Femur (tissue), 1 donor: ENCODE results near the gene PMFBP1.
A peak's percentile ranks its signal among the peaks of the same experiment; 100 is the strongest.

ENCODE experiments used
- DNase-seq: peaks from one replicate; pipeline ENCODE4 v3.0.0-alpha.2; 2017

PMFBP1 gene, protein sequence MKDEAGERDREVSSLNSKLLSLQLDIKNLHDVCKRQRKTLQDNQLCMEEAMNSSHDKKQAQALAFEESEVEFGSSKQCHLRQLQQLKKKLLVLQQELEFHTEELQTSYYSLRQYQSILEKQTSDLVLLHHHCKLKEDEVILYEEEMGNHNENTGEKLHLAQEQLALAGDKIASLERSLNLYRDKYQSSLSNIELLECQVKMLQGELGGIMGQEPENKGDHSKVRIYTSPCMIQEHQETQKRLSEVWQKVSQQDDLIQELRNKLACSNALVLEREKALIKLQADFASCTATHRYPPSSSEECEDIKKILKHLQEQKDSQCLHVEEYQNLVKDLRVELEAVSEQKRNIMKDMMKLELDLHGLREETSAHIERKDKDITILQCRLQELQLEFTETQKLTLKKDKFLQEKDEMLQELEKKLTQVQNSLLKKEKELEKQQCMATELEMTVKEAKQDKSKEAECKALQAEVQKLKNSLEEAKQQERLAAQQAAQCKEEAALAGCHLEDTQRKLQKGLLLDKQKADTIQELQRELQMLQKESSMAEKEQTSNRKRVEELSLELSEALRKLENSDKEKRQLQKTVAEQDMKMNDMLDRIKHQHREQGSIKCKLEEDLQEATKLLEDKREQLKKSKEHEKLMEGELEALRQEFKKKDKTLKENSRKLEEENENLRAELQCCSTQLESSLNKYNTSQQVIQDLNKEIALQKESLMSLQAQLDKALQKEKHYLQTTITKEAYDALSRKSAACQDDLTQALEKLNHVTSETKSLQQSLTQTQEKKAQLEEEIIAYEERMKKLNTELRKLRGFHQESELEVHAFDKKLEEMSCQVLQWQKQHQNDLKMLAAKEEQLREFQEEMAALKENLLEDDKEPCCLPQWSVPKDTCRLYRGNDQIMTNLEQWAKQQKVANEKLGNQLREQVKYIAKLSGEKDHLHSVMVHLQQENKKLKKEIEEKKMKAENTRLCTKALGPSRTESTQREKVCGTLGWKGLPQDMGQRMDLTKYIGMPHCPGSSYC

DNA sequence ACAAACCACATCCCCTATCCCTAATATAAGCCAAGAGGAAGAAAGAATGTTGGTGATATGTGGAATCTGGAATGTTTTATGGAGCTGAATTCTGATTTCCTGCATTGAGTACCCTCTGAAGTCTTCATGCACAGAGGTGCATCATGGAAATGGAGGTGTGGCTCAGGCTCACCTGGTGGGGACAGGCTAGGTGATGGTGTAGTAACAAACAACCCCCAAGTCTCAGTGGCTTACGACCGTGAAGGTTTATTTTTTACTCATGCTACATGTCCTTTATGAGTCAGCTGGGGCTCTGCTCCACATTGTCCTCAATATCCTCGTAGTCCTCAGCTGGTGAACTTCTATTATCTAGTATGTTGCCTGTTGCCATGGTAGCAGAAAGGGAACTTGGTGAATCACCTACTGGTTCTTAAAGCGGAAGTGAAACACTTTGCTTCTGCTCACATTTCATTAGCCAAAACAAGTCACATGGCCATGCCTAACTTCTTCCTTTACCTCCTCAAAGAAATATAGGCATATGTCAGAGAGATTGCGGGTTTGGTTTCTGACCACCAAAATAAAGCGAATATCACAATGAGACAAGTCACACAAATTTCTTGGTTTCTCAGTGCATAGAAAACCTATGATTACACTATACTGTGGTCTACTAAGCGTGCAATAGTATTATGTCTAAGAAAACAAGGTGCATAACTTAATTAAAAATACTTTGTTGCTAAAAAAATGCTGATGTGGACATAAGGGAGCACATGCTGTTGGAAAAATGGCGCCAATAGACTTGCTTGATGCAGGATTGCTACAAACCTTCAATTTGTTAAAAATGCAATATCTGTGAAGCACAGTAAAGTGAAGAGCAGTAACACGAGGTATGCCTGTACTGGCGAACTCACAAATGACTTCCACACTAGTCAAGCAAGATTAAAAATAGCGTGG, at the start of gene PMFBP1:
TSS of gene PMFBP1 (minus strand) at position 51 of the 930 bp plus-strand sequence. CDS start 947 bp downstream, outside the sequence.
- no peak for DNase-seq

DNA sequence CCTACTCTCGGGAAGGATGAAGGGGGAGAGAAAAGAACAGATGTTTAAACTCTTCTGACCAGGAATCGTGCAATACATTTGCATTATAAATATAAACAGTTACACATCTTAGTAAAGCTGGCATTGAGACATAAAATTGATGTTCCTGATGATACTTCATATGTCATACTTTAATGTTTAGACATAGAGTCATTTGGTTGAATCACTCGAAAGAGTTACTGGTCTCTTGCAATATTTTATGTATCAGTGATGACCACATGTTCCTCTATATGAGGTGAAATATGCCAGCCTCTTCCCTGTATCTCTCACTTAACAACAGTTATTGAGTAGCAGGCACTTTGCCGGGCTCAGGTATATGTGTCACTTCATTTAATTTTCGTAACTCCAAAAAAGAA, 49.7 kb upstream of the PMFBP1 start:
- no peak for DNase-seq

DNA sequence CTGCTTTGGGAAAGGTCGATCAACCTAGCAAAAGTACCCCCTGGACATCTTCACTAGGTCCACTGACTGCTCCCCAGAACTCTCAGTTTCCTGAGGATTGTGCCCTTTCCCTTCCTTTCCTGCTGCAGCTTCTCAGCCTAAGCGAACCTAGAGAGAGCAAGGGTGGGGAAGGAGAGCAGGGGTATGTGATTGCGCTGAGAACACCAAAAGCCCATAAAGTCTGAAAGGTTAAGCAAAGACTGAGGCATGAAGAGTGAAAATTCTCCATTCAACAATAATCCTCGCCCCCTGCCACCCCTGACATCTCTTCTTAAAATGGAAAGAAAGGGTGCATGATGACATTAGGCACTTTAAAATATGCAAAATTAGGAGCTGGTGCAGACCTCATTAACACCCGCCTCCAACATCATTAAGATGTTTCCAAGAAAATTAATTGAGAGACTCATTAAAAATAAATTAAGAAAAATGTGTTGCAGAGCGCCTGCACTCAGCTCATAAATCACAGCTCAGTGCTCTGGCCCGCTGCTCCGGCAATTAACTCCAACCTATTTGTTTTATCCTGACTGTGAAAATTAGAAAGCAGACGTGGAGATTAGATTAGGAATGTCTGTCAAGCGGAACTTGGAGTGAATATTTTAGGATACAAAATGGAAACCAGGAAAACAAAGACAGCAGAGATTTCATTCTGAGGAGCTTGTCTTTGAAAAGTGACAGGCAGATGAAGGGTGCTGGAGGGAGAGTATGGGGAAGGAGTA, 49.1 kb upstream of the PMFBP1 start:
- DNase-seq: no peak

DNA sequence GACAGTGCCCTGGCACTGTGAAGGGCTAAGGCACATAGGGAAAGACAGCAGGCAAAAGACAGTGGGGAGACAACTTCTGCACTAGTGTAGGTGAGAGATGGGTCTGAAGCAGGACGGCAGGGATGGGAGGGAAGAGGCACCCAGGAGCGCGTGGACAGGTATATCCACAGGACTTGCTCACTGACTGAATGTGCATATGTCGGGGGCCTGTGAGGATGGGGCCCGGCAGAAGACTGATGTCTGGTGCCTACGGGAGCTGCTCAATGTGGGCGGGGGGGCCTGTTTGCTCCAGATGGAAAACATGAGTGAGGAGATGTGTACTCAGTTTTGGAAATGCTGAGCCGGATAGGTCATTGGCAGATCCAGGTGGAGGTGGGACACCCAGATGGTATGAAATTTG, 47.3 kb upstream of the PMFBP1 start:
- DNase-seq: no peak

DNA sequence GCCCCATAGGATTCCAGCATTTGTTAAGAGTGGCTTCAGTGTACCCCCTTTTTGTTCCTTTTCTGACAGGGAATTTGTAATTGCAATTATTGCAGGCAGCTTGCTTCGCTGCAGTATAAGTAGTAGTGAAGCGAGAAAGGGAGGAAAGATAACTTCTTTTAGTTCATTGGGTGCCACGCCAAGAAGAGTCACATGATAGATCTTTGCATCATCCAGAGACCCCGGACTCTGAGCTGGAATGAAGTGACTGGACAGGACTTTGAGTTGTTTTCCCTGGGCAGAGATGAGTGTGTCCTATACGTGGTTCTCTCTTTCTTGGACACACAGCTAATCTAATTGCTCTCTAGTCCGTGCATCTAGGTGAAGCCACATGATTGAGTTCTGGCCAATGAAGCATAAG, 44.8 kb upstream of the PMFBP1 start:
- DNase-seq: no peak

DNA sequence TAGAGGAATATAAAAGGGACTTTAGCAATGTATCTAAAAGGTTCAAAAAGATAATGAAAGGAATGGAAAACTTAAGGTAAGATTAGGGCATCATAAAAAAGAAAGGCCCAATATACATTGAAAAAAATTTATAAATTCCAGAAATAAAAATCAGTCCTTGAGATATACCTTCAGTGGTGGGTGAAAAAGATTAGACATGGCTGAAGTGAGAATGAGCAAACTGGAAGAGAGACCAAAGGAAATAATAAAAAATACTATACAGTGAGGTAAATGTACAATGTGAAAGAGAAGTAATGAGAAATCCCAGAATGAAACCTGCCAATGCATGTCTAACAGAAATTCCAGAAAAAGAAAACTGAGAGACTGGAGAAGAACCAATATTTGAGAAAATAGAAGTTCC, 42.9 kb upstream of the PMFBP1 start:
- DNase-seq: no peak

DNA sequence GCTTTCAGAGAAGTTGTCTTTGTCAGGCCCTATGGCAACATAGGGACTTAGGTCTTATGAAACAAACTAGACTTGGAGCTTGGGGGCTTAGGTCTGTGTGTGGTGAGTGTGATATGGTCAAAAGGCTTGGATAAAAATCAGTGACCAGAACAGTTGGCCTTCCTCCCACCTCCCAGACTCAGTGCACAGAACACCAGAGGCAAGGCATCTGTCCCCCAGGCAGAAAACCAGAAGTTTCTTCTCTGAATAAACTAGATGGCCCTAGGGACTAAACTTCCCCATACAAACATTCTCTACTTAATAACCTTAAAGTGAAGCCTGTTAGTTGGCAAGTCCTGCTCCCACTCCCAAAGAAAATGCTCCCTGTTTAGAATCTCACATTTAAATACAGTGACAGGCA, 39.2 kb upstream of the PMFBP1 start:
- no peak for DNase-seq

DNA sequence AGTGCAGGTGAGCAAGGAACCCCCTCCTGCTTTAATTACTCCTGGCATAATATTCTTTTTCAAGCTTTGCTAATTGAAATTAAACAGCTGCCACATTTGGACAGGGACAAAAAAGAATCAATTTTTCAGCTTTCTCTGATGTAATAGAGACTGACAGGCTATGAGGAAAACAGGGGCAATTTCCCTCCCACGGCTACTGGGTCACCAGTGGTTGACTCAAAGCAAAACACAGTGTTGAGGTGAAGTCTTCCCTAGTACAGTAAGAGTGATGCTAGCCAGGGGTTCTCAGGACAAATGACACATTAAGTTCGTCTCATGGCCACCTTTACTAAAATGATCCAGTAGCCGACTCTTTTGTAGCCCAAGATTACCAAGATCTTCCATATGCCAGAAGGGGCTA, 38.6 kb upstream of the PMFBP1 start:
- no peak for DNase-seq

DNA sequence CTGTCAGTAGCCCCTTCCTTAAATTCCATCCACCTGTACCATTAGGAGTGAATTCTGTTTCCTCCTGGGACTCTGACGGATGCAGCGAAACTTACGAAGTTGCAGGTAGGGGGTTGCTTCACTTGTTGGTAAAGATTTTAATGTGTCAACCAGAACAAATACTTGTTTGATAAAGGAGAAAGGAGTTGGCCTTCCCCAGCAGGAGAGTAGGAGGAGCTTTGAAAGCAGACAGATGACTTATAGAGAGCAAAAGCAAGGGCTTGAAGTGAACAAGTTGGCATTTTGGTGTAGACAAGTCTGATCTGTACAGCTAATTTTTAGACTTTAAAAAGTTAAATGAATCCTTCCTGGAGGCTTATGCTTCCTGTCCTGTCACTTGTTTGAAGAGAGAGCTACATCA, 38.1 kb upstream of the PMFBP1 start:
- no peak for DNase-seq

DNA sequence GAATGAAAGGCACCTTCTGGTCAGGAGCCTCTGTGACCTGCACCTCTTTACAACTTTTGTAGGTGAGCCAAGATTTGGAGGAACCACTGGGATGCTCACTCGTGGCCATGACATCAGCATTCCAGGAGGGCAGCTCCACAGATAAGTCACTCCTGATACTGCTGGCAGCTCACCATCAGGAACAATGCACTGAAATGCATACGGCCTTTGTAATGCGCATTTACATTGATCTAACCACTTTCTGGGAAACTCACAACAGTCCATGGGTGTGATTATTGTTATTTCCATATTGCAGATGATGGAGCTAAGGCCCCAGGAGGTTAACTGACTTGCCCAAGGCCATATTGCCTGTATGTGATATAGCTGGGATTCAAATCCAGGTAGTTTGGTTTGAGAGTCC, 34.3 kb upstream of the PMFBP1 start:
- DNase-seq: no peak

DNA sequence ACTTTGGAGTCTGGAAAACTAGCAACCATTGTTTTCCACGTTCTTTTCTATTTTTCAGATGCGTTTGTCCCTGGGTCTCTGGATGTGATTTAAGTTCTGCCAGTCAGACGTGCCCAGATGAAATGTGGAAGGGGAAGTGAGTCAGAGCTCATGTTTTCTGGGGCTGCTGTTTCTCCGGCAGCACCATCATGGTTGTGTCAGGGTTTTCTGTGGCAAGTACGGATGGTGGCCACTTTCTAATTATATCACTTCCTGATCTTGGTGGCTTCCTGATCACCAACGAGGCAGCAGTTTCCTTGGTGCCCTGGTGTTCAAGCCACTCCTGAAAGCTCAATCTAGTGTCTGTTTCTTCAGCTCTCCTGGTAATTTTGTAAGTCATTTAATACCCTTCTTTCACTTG, 31.4 kb upstream of the PMFBP1 start:
- no peak for DNase-seq

DNA sequence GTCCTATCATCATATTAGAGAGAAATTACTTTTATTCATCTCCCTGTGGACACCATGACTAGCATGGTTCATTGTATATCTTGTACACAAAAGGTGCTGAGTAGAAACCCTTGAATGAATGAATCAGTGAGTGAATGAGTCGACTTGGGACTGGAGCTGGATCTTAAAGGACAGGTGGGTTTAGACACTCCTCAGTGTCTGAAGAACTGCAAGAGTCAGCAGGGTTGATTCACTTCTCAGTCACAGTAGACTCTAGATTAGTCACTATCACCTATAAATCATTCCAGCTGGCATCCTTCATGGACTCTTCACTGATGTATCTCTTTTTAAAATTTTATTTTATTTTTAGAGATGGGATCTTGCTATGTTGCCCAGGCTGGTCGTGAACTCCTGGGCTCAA, 30.1 kb upstream of the PMFBP1 start:
- DNase-seq: no peak

DNA sequence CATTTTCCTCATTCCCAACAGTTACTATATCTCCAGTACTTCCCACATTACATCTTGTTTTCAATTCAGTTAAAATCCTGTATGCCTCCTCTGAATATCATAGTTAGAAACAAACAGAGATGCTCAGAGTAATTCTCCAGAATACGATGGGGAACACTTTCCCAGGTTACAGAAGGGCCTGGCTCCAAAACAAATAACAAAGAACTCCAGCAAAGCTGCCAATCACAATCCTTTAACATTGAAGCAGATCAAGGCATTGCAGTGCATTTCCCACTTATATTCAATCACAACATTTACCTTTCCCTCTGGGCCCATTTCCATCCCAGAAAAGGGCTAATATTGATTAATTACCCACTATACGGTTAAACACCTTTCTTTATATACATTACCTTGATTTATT, 29.4 kb upstream of the PMFBP1 start:
- DNase-seq: no peak

DNA sequence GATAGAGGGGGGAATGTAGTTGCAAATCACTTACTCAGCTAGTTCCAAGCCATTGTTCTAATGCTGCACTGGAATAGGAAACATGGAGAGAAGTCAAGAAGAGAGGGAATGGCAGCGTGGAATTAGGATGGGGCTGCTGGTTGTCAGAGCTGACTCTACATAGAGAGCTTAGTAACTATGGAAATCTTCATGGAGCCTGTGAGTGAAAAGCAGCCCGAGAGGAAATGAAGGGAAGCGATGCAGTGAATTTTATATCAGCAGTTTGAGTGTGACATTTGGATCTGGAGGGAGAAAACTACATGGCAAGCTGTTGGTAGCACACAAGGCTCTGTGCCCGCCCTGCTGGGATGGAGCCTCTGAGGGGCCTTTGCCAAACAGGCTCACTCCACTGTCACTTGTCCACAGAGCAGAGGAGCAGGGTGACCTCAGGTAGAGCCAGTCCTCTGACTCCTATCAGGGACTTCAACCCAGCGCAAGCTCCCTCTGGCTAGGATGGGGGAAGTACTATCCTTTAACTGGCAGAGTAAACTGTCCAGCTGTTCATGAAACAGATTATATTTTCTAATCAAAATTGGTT, 27.9 kb upstream of the PMFBP1 start:
- DNase-seq: no peak

DNA sequence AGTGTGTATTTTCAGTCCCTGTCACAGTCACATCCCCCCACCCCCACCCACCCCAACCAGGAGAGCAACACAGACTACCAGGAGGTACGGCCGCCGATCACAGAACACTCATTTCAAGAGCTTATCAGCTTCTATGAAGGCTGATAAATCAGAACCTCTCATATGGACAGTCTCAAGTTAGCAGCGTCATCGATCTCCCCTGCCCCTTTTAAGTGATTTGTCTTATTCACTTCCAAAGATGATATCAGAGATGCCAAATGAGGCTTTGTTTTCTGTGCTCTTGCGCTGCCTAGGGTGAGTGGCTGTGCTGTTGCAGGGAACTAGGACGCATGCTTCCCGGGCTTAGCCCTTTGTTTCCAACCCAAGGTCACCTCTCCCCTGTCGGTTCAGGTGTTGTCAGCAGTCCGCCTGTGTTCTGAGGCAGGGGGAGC, 26.8 kb upstream of the PMFBP1 start:
- no peak for DNase-seq

DNA sequence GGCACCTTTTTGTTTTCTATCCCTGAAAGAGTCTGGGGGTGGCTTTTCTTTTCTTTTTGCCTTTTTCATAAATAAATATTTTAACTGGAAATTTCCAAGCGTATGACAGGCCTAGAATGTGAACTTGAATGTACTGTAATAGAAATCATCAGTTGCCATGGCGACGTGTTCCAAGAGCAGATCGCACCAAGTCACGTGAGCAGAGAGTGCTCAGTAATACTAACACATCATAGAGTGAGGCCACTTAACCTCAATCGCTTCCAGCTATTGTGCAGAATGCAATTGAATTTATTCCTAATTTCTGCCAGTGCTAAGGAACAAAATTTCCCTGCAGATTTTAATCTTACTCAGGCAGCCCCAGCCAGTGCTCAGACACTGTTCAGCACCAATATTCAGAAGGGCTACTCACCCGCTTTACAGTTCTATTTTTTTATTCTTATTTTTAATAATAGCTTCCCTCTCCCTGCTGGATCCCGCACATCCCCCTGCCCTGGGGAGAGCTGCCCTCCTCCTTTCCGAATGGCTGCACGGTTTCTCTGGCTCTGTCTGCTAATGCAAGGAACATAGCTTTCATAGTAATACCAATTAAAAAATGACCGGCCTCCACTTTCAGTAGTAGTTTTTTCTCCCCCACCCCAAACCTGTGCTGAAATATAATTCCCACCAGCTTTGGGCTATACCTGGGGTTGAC, 26.2 kb upstream of the PMFBP1 start:
- DNase-seq: peak; percentile 80

DNA sequence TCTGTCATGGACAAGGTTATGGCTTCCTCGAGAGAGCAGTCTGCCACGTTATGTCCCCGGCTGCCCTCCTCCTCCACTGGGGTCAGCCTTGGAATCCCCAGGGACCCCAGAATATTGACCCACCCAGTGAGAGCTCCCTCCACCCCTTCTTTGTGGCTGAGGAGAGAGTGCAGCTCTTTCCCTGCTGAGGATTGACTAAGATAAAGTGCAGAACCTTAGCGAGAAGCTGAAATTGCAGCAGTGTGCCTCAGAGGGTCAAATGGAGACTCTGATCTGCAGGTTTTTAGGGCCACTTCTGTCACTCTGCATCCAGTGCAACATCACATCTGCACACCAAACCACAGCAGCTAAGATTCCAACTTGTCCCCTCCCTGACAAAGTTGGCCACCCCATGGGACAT, 25.6 kb upstream of the PMFBP1 start:
- no peak for DNase-seq

DNA sequence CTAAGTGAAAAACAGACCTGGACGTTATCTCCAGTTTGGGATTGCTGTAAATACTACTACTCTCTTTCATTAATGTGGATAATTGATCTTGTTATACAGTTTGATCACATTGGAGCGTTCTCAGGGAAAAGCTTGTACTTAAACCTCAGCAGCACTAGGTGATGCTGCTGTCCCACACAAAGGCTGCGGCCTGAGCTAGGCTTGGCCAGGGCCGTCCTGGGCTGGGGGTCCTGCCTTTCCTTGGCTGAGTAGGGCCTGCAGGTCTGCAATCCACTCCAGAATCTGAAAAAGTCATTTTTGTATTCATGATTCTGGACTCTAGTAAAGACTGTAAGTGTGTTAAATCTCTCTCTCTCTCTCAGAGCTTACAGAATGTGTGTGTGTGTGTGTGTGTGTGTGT, 23.7 kb upstream of the PMFBP1 start:
- no peak for DNase-seq

DNA sequence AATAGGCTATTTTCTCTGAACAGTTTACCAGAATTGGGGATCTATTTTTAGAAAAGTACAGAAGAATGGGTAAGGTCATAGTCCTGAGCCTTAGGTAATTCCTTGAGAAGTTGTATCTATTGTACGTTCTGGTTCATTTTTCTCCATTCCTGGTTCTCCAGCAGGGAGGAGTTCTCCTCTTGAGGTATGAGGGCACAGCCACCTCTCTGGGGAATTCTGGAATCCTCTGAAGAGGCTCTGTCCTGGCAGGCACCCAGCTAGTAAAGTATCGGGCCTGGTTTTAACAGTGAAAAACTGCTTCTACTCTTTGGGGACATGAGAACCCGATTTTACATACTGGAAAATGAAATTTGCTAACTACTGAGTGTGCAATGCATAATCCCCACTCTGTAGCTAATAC, 19.6 kb upstream of the PMFBP1 start:
- DNase-seq: no peak

DNA sequence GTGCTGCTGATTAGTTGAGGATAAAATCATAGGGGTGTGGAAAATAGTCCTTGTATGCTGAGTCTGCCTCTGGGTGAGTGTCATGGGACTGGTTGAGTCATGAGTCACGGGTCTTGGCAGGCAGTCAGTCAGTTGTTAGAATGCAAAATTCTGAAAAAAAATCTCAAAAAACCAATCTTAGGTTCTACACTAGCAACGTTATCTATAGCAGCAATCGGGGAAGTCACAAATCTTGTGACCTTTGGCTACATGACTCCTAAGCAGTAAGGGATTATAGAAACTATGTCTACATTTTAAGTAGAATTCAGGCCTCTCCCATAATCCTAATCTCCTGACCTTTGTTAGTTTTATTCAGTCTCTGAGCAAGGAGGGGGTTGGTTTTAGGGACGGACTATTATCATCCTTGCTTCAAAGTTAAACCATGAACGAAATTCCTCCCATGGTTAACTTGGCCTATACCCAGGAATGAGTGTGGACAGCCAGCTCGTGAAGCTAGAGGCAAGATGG, 18.0 kb upstream of the PMFBP1 start:
- DNase-seq: no peak

DNA sequence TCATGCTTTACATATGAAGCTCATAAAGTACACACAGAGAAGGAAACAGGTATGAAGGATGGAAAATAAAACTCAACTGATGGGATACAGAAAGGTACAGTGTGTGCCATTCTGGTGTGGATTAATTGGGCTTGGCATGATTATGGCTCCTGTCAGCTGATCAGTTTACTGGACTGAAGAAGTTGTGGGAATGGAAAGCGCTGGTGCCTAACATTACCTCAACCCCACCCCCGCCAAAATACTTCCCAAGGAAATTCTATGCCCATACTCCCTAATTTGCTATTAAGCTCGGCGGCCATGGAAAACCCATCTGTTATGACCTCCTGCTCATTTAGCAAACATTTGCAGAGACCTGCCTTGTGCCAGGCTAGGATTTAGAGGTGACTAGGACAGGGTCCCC, 16.6 kb upstream of the PMFBP1 start:
- no peak for DNase-seq
